H1 (cell line): ENCODE measurements around the gene ERGIC3. TPM values are rescaled to one million over a fixed set of nuclear protein-coding genes. Genes with fewer than 3 reads are reported as not detected.

ENCODE experiments used
- ASH2L ChIP-seq: fragments of 200-600, 300-600 bp; sonication (generic); IDR thresholded peaks from one replicate; pipeline ENCODE4 v1.7.1; 2017; ENCODE audit warnings: low read length
- BACH1 ChIP-seq: IDR thresholded peaks from 2 replicates; pipeline ENCODE4 v1.6.1; 2012; ENCODE audit warnings: low read length, improper control_type of control experiment
- CBX5 ChIP-seq: fragments of 300-800, 300-1000 bp; sonication (generic); IDR thresholded peaks from 2 replicates; pipeline ENCODE4 v1.7.1; 2016; ENCODE audit warnings: antibody characterized with exemption, low read length, low read depth
- CREB1 ChIP-seq: IDR thresholded peaks from 2 replicates; pipeline ENCODE4 v1.6.1; 2012; ENCODE audit warnings: inconsistent platforms
- CTBP2 ChIP-seq: IDR thresholded peaks from 2 replicates; pipeline ENCODE4 v1.7.0; 2011; ENCODE audit warnings: borderline replicate concordance, mild to moderate bottlenecking, moderate library complexity, mixed read lengths, low read length; ENCODE audit not compliant: insufficient read depth, insufficient read length
- EZH2 ChIP-seq: fragments of 200-600 bp; sonication (generic); IDR thresholded peaks from 2 replicates; pipeline ENCODE4 v1.7.1; 2012; ENCODE audit warnings: low read depth, mild to moderate bottlenecking, moderate library complexity, low read length, inconsistent platforms; ENCODE audit not compliant: severe bottlenecking
- HDAC2 ChIP-seq, 2 experiments: fragments of 300-600 bp in 1 of 2; sonication (generic) in 1 of 2; IDR thresholded peaks; 2 replicates each; pipeline ENCODE4 v1.6.1; 2011 to 2012; ENCODE audit warnings: low read depth in 2 of 2, low read length in 2 of 2, mild to moderate bottlenecking in 2 of 2, moderate library complexity in 2 of 2, borderline replicate concordance in 1 of 2, inconsistent platforms in 1 of 2
- JUND ChIP-seq: IDR thresholded peaks from 2 replicates; pipeline ENCODE4 v1.6.1; 2011; ENCODE audit warnings: mild to moderate bottlenecking, improper control_type of control experiment, low read length
- KDM1A ChIP-seq: fragments of 200-600, 300-600 bp; sonication (generic); IDR thresholded peaks from 2 replicates; pipeline ENCODE4 v1.7.1; 2016; ENCODE audit warnings: mild to moderate bottlenecking, low read length, borderline replicate concordance
- KDM4A ChIP-seq: IDR thresholded peaks from one replicate; pipeline ENCODE4 v1.7.1; 2012; ENCODE audit warnings: low read depth, mild to moderate bottlenecking, moderate library complexity, low read length, inconsistent platforms; ENCODE audit not compliant: severe bottlenecking
- MAX ChIP-seq: IDR thresholded peaks from 2 replicates; pipeline ENCODE4 v1.6.1; 2012; ENCODE audit warnings: inconsistent platforms
- NANOG ChIP-seq: IDR thresholded peaks from 2 replicates; pipeline ENCODE4 v1.6.1; 2011; ENCODE audit warnings: low read length, low read depth, mild to moderate bottlenecking, inconsistent platforms; ENCODE audit not compliant: insufficient read depth, poor library complexity, severe bottlenecking
- PHF8 ChIP-seq: fragments of 200-600 bp; sonication (generic); conservative IDR thresholded peaks from 2 replicates; pipeline ENCODE4 v1.7.1; 2012; ENCODE audit warnings: low read depth, mild to moderate bottlenecking, inconsistent platforms, low read length, moderate library complexity
- RBBP5 ChIP-seq: IDR thresholded peaks from 2 replicates; pipeline ENCODE4 v1.7.1; 2012; ENCODE audit warnings: low read depth, mild to moderate bottlenecking, inconsistent platforms, low read length, moderate library complexity, borderline replicate concordance
- RFX5 ChIP-seq: IDR thresholded peaks from 2 replicates; pipeline ENCODE4 v1.6.1; 2011; ENCODE audit warnings: low read depth, low read length, improper control_type of control experiment, borderline replicate concordance
- RNF2 ChIP-seq: fragments of 200-900, 300-1000 bp; sonication (generic); IDR thresholded peaks from 2 replicates; pipeline ENCODE4 v1.7.1; 2016; ENCODE audit warnings: borderline replicate concordance, low read depth, mild to moderate bottlenecking, antibody characterized with exemption, low read length; ENCODE audit not compliant: poor library complexity, severe bottlenecking; ENCODE audit errors: missing control alignments
- SIX5 ChIP-seq: IDR thresholded peaks from 2 replicates; pipeline ENCODE4 v1.6.1; 2011; ENCODE audit warnings: mild to moderate bottlenecking, low read depth, low read length
- SP1 ChIP-seq: IDR thresholded peaks from 2 replicates; pipeline ENCODE4 v1.6.1; 2011; ENCODE audit warnings: low read depth, low read length
- SP4 ChIP-seq: IDR thresholded peaks from 2 replicates; pipeline ENCODE4 v1.6.1; 2012; ENCODE audit warnings: low read length, inconsistent platforms
- TEAD4 ChIP-seq: IDR thresholded peaks from 2 replicates; pipeline ENCODE4 v1.6.1; 2012; ENCODE audit warnings: low read depth, low read length, inconsistent platforms, mixed read lengths
- YY1 ChIP-seq: IDR thresholded peaks from 2 replicates; pipeline ENCODE4 v1.6.1; 2011; ENCODE audit warnings: low read depth, mild to moderate bottlenecking, low read length
- polyA plus RNA-seq, 7 experiments: library from polyadenylated mRNA; depleted of rRNA in 3 of 7; stranded (reverse) in 5 of 7; unstranded in 2 of 7; fragments of >200 nt in 5 of 7; fragments of 200-250 nt in 2 of 7; gene quantifications; 1 replicate in 5 of 7; 2 replicates in 1 of 7; 4 replicates in 1 of 7; pipeline versions ENCODE4 v1.2.1 to v1.2.3, GENCODE V29; 2011 to 2013; ENCODE audit warnings: missing spikeins in 2 of 7, mixed read lengths in 2 of 7
- total RNA-seq: library from RNA; stranded (reverse); fragmentation: NEBNext Ultra II Directional; extraction: Animal tissue kit (Norgen Biotek cat#: 25700); gene quantifications from 2 replicates; pipeline ENCODE4 v1.2.1, GENCODE V29; 2021
- TF ChIP-seq, protein P1 (sequence below): IDR thresholded peaks from 2 replicates; pipeline ENCODE4 v1.6.1; 2012; ENCODE audit warnings: inconsistent platforms

Gene ERGIC3
- total and polyA plus RNA-seq, 2 of the 8 experiments (the other 6 are each of a cell fraction or from before 2014, with no cell fraction given), result 178 to 341 TPM

DNA sequence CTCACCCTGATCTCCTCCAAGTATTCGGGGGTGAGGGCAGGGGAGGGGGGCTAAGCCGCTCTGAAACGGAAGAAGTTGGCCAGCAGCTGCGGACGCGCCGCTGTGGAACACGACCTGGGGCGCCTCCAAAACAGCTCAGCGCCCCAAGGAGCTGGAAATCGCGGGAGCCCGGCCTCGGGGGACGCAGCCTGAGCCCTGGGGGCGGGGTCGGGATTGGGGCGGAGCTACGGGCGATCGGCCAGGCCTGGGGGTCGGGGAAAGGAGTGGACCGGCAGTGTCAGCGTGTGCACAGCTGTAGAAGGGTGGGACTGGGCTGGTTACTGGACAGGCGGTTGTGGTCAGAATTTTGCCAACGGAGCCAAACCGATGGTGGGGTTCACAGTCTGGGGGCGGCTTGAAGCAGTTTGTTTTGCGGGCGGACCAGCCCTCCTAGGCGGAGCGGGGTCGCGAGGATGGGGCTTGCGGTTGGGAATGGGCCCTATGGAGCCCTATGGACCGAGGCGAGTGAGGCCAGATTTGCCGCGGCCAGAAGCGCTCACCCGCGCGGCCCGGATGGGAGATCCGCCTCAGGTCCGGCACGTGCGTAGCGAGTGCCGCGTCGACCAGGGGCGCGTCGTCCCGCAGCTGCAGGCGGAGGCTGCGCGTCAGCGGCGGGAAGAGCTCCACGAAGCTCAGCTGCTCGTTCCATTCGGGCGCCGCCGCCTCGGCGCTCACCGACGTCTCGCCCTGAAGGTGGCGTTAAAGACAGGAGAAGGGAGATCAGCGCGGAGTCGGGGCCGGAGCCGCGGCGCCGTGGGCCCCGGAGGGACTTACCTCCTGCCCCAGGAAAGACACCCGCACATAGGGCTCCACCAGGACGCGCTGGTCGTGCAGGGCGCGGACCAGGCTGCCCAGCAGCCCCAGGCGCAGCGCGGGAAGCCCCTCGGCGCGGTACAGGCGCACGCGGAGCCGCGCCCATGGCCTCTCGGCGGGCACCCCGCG lies 59.4 kb downstream of the ERGIC3 start (continued):
- TF ChIP-seq PHF8, result no peak
- TF ChIP-seq CREB1, result peak; percentile 81
- TF ChIP-seq RFX5, result no peak
- TF ChIP-seq YY1, result no peak
- TF ChIP-seq CBX5, result no peak
- no peak for TF ChIP-seq RNF2
- TF ChIP-seq EZH2, result peak; percentile 51
- peak; percentile 29 for TF ChIP-seq CTBP2
- TF ChIP-seq TEAD4, result peak; percentile 45; the same call in 1 of the 2 replicates
- TF ChIP-seq SIX5, result no peak
- TF ChIP-seq RBBP5, result 0 out of 2 replicates have a peak, but pooled peaks have one; percentile 65
- TF ChIP-seq NANOG, result no peak
- TF ChIP-seq, protein P1, sequence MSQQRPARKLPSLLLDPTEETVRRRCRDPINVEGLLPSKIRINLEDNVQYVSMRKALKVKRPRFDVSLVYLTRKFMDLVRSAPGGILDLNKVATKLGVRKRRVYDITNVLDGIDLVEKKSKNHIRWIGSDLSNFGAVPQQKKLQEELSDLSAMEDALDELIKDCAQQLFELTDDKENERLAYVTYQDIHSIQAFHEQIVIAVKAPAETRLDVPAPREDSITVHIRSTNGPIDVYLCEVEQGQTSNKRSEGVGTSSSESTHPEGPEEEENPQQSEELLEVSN, result peak; percentile 100
- TF ChIP-seq JUND, result no peak
- no peak for TF ChIP-seq KDM1A
- TF ChIP-seq MAX, result peak; percentile 100
- 0 out of 2 replicates have a peak, but pooled peaks have one; percentile 35 for TF ChIP-seq SP4
- no peak for TF ChIP-seq BACH1
- peak; percentile 65 for TF ChIP-seq KDM4A
- peak; percentile 67 for TF ChIP-seq ASH2L
- no peak for TF ChIP-seq SP1
- peak in 1 of 2 experiments; percentile 97; a peak in 2 of 4 replicates for TF ChIP-seq HDAC2 (IDR thresholded peaks at IDR 0.05; ENCODE audit: borderline replicate concordance in 1 of 2, low read depth in 2 of 2, low read length in 2 of 2)
